Keratinocyte (primary cell): ENCODE results near the gene TENT5A.

ENCODE experiments used
- EZH2 ChIP-seq: IDR thresholded peaks from one replicate; pipeline ENCODE4 v1.6.1; 2012; ENCODE audit warnings: inconsistent platforms, mild to moderate bottlenecking, low read length, moderate library complexity
- TF ChIP-seq, protein P1 (sequence below), 3 experiments: IDR thresholded peaks in 1 of 3; conservative IDR thresholded peaks in 1 of 3; optimal IDR thresholded peaks in 1 of 3; 2 replicates in 2 of 3; 3 replicates in 1 of 3; pipeline versions ENCODE3 to v1.5.1; 2011; ENCODE audit warnings: low read length in 3 of 3, mild to moderate bottlenecking in 3 of 3, moderate library complexity in 2 of 3, control low read depth in 1 of 3, inconsistent platforms in 1 of 3; ENCODE audit not compliant: insufficient read depth in 2 of 3; ENCODE audit errors: extremely low read depth in 1 of 3

DNA sequence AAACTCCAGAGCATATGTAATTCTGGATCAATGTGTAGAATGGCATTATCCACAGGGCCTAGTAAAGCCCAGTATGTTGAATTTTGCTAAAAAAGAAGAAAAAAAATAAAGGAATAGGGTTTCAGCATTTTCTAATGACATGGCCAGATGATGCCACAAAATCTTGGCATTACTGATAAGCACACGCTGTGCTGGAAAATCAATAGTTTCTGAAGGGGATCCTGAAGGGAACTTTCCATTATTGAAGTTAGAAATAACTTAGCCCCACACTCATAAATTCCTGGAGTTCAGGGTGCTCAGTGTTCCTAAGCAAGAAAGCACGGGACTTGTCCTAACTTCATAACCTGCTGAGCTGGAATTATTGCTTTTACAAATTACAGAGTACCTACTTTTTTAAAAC lies 10.8 kb downstream of the TENT5A start:
- TF ChIP-seq, protein P1, sequence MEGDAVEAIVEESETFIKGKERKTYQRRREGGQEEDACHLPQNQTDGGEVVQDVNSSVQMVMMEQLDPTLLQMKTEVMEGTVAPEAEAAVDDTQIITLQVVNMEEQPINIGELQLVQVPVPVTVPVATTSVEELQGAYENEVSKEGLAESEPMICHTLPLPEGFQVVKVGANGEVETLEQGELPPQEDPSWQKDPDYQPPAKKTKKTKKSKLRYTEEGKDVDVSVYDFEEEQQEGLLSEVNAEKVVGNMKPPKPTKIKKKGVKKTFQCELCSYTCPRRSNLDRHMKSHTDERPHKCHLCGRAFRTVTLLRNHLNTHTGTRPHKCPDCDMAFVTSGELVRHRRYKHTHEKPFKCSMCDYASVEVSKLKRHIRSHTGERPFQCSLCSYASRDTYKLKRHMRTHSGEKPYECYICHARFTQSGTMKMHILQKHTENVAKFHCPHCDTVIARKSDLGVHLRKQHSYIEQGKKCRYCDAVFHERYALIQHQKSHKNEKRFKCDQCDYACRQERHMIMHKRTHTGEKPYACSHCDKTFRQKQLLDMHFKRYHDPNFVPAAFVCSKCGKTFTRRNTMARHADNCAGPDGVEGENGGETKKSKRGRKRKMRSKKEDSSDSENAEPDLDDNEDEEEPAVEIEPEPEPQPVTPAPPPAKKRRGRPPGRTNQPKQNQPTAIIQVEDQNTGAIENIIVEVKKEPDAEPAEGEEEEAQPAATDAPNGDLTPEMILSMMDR (optimal IDR thresholded peaks at IDR 0.05 in 1 of 3, IDR thresholded peaks at IDR 0.05 in 1 of 3, conservative IDR thresholded peaks at IDR 0.05 in 1 of 3; ENCODE audit: extremely low read depth in 1 of 3, insufficient read depth in 2 of 3, low read length in 3 of 3) = no peak
- TF ChIP-seq EZH2 = no peak
